ENCODE measurements around the gene PC. TPM values are rescaled to one million over a fixed set of nuclear protein-coding genes. Genes with fewer than 3 reads are reported as not detected.

Gene PC
- total and polyA plus RNA-seq, 2 experiments from 2014 or later, result 18.3 to 21.7 TPM

GRCh38 chr11:66857927-66858185, 100.3 kb downstream of the PC start:
- Mint-ChIP-seq H3K27ac (no peak overlapping the region), H3K4me1 (peaks cover 13% of the 10 kb centered on the region), H3K36me3 (ENCODE audit: low read depth) (peaks cover 2% of the 10 kb centered on the region), H3K4me3 (peak overlapping the region; percentile 81), H3K27me3 (ENCODE audit: insufficient read depth, low read depth, poor library complexity) (peaks cover 34% of the 10 kb centered on the region), H3K9me3 (no peaks in the 10 kb centered on the region)
- Histone ChIP-seq H3K4me1 (ENCODE audit: insufficient read depth) (peaks cover 11% of the 10 kb centered on the region), H2AFZ (no peak overlapping the region), H3K9me2 (ENCODE audit: insufficient read depth) (no peaks in the 10 kb centered on the region), H3K79me2 (replicated peaks; ENCODE audit: insufficient read depth) (no peaks in the 10 kb centered on the region), H3K27me3 (ENCODE audit: insufficient read depth) (no peaks in the 10 kb centered on the region), H3F3A (replicated peaks; ENCODE audit: low read depth) (peaks cover 11% of the 10 kb centered on the region; the same call in 1 of the 2 replicates), H4K20me1 (replicated peaks; ENCODE audit: insufficient read depth) (no peaks in the 10 kb centered on the region), H3K4me2 (peak overlapping the region; percentile 79), H3K4me3 (peak overlapping the region; percentile 64), H3K27ac (ENCODE audit: low read depth) (0 out of 2 replicates have a peak overlapping the region, but pooled peaks have one; percentile 39), H3K36me3 (ENCODE audit: insufficient read depth) (no peaks in the 10 kb centered on the region)
- TF ChIP-seq CREB1 (CRISPR knock-in tag; IDR thresholded peaks at IDR 0.05; ENCODE audit: low read depth) (no peak), ETS1 (IDR thresholded peaks at IDR 0.05) (no peak), EZH2phosphoT487 (IDR thresholded peaks at IDR 0.05; ENCODE audit: unreplicated experiment) (no peak), CTCF (conservative IDR thresholded peaks at IDR 0.05; ENCODE audit: low read depth in 2 of 2) (no peak), EZH2 (IDR thresholded peaks at IDR 0.05; ENCODE audit: low read depth, unreplicated experiment) (no peak), ZNF331 (CRISPR knock-in tag; IDR thresholded peaks at IDR 0.05; ENCODE audit: low read depth) (no peak), POLR2AphosphoS5 (IDR thresholded peaks at IDR 0.05; ENCODE audit: low read depth) (no peak), ZNF114 (CRISPR knock-in tag; IDR thresholded peaks at IDR 0.05) (no peak), JUNB (IDR thresholded peaks at IDR 0.05; ENCODE audit: unreplicated experiment) (no peak), REST (IDR thresholded peaks at IDR 0.05; ENCODE audit: unreplicated experiment) (no peak), NANOG (IDR thresholded peaks at IDR 0.05; ENCODE audit: borderline replicate concordance) (no peak)
- DNase-seq (ENCODE audit: low spot score), result peak; percentile 53
- ATAC-seq, result no peak
